Trophoblast cell (in vitro differentiated cells and primary cell): ENCODE data around the gene UBE2Q1.

Experiments used
- DNase-seq, 2 donors: peaks; one replicate each; pipeline ENCODE4 v3.0.0-alpha.2; 2016
- H2AFZ ChIP-seq: 2 replicates; pipeline ENCODE4 v1.6.1; 2013; ENCODE audit warnings: low read length, moderate library complexity, mild to moderate bottlenecking; ENCODE audit not compliant: insufficient read depth, poor library complexity
- H2AK5ac ChIP-seq: 2 replicates; pipeline ENCODE4 v1.6.1; 2013; ENCODE audit warnings: mild to moderate bottlenecking, low read length
- H2BK120ac ChIP-seq: 2 replicates; pipeline ENCODE4 v1.6.1; 2013; ENCODE audit warnings: low read length, mild to moderate bottlenecking, moderate library complexity; ENCODE audit not compliant: insufficient read depth, poor library complexity
- H2BK12ac ChIP-seq: 2 replicates; pipeline ENCODE4 v1.6.1; 2013; ENCODE audit warnings: mild to moderate bottlenecking, low read length, moderate library complexity
- H2BK5ac ChIP-seq: 2 replicates; pipeline ENCODE4 v1.6.1; 2013; ENCODE audit warnings: low read length, low read depth, moderate library complexity, mild to moderate bottlenecking; ENCODE audit not compliant: poor library complexity
- H3K14ac ChIP-seq: 2 replicates; pipeline ENCODE4 v1.6.1; 2013; ENCODE audit warnings: mild to moderate bottlenecking, low read length
- H3K18ac ChIP-seq: 2 replicates; pipeline ENCODE4 v1.6.1; 2013; ENCODE audit warnings: mild to moderate bottlenecking, low read length
- H3K23ac ChIP-seq: 2 replicates; pipeline ENCODE4 v1.6.1; 2013; ENCODE audit warnings: low read length
- H3K27ac ChIP-seq: 2 replicates; pipeline ENCODE4 v1.5.1; 2013; ENCODE audit warnings: low read depth, mild to moderate bottlenecking, inconsistent platforms, low read length, moderate library complexity
- H3K27me3 ChIP-seq: 2 replicates; pipeline ENCODE4 v1.6.1; 2013; ENCODE audit warnings: inconsistent platforms, mild to moderate bottlenecking, low read length, moderate library complexity; ENCODE audit not compliant: insufficient read depth
- H3K36me3 ChIP-seq, 2 experiments: 1 replicate in 1 of 2; 2 replicates in 1 of 2; pipeline ENCODE4 v1.6.1; 2013; ENCODE audit warnings: low read length in 2 of 2, mild to moderate bottlenecking in 2 of 2, moderate library complexity in 1 of 2; ENCODE audit not compliant: insufficient read depth in 2 of 2, control insufficient read depth in 1 of 2
- H3K4ac ChIP-seq: 2 replicates; pipeline ENCODE4 v1.6.1; 2013; ENCODE audit warnings: low read depth, mild to moderate bottlenecking, low read length, moderate library complexity
- H3K4me1 ChIP-seq, 2 experiments: 1 replicate in 1 of 2; 2 replicates in 1 of 2; pipeline ENCODE4 v1.6.1; 2013; ENCODE audit warnings: low read length in 2 of 2, mild to moderate bottlenecking in 2 of 2, moderate library complexity in 1 of 2; ENCODE audit not compliant: insufficient read depth in 2 of 2, control insufficient read depth in 1 of 2
- H3K4me2 ChIP-seq: 2 replicates; pipeline ENCODE4 v1.6.1; 2013; ENCODE audit warnings: inconsistent platforms, mild to moderate bottlenecking, low read length, moderate library complexity
- H3K4me3 ChIP-seq: 2 replicates; pipeline ENCODE4 v1.5.1; 2013; ENCODE audit warnings: mild to moderate bottlenecking, low read depth, low read length, inconsistent platforms
- H3K79me1 ChIP-seq: one replicate; pipeline ENCODE4 v1.6.1; 2013; ENCODE audit warnings: low read length
- H3K79me2 ChIP-seq: 2 replicates; pipeline ENCODE4 v1.6.1; 2013; ENCODE audit warnings: low read length, mild to moderate bottlenecking; ENCODE audit not compliant: control insufficient read depth, insufficient read depth, poor library complexity
- H3K9ac ChIP-seq: 2 replicates; pipeline ENCODE4 v1.6.1; 2013; ENCODE audit warnings: mild to moderate bottlenecking, low read length
- H3K9me3 ChIP-seq: 2 replicates; pipeline ENCODE4 v1.6.1; 2013; ENCODE audit warnings: low read depth, mild to moderate bottlenecking, control low read depth, inconsistent platforms, low read length; ENCODE audit not compliant: insufficient read depth
- H4K12ac ChIP-seq: 2 replicates; pipeline ENCODE4 v1.6.1; 2013; ENCODE audit warnings: low read depth, mild to moderate bottlenecking, low read length, moderate library complexity
- H4K8ac ChIP-seq: 2 replicates; pipeline ENCODE4 v1.6.1; 2013; ENCODE audit warnings: low read depth, mild to moderate bottlenecking, low read length, moderate library complexity
- H4K91ac ChIP-seq: one replicate; pipeline ENCODE4 v1.6.1; 2013; ENCODE audit warnings: low read depth, mild to moderate bottlenecking, low read length, moderate library complexity
- WGBS: extraction: QIAGEN DNeasy Blood & Tissue Kit; methylation state at CpG from one replicate; pipeline ENCODE4 v1.1.7; 2013; ENCODE audit warnings: missing lambda C conversion rate; ENCODE audit not compliant: insufficient read length, insufficient coverage; ENCODE audit errors: extremely low coverage; 5-methylcytosine and 5-hydroxymethylcytosine counted together

UBE2Q1 gene

DNA sequence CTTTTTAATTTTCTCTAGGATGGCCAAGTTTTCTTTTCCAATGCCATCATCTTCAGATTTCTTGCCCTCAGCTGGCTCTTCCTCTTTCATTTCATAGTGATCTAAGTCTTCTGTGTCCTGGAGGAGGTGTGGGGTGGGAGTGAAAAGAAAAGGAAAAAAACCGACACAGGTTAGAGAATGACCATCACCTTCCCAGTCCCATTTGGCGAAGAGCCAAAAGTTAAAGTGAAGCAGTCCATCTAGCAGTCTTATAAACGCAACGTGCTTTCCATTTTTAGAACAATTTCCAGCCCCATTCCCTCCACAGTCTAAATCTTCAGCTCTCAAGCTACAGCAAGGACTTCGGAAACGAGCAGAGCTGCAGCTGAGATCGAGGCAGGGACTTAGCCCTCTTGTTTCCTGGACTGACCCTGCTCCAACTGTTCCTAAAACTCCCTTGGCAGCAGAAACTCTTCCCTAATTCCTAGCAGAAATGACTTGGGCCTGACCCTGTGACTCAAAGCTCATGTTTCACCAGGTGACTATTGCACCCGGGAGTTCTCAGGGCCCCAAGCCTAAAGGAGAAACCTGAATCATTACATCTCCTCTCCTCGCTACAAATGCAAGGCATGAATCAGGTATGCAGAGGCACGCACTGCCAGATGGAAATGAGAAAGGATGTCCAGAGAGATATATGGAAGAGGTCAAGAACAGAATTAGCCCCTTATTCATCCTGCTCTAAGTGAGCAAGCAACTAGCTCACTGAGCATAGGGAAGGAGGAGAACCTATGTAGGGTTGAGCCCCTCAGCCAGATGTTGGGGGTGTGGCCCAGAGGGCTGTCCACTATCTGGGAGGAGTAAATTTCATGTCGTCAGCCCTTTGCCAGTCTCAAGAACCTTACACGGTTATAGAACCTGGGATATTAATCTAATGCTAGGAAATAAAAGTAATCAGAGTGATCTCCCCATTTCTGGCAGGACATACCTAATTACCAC is 5.1 kb downstream of the UBE2Q1 start:
- Histone ChIP-seq H3K9me3 (no peaks in the 10 kb centered on the region), H2BK120ac (no peak overlapping the region), H3K4me2 (no peak overlapping the region), H3K4me1 (peaks cover 8 to 16% of the 10 kb centered on the region in 2 experiments), H4K8ac (no peak overlapping the region), H2BK12ac (no peak overlapping the region), H3K18ac (no peak overlapping the region), H4K91ac (no peak overlapping the region), H3K23ac (no peak overlapping the region), H3K14ac (no peak overlapping the region), H3K27me3 (no peaks in the 10 kb centered on the region), H3K4me3 (no peak overlapping the region), H3K9ac (no peak overlapping the region), H3K79me1 (peaks cover 4% of the 10 kb centered on the region), H3K79me2 (peaks cover 13% of the 10 kb centered on the region), H3K4ac (no peak overlapping the region), H3K36me3 (peaks cover 53 to 70% of the 10 kb centered on the region in 2 experiments), H2BK5ac (no peak overlapping the region), H4K12ac (no peak overlapping the region), H3K27ac (no peak overlapping the region), H2AFZ (no peak overlapping the region), H2AK5ac (no peak overlapping the region)
- no peak for DNase-seq
- no CpG with 5 or more reads among the region's 12 CpGs for WGBS

DNA sequence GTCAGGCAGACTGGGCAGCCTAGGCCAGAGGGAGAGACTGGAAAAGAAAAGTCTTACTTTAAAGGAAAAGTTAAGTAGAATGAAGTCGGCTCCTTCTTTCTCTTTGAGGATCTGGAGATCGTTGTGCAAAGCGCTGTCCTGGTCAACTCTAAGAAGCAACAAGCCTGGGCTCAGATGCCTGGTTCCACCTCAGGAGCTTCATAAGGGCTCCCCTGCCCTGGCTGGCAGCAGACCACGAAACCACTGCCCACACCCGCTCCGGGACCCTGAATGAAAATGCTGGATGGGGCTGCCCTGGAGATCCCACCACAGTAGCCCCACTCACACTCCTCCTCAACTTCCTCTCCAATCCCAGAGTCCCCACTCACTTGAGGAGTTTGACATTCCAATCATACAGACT is 6.4 kb downstream of the UBE2Q1 start:
- Histone ChIP-seq H3K27me3 (no peaks in the 10 kb centered on the region), H3K9me3 (no peaks in the 10 kb centered on the region), H2BK5ac (no peak overlapping the region), H3K18ac (no peak overlapping the region), H3K79me2 (peaks cover 2% of the 10 kb centered on the region), H3K4me1 (peaks cover 4 to 9% of the 10 kb centered on the region in 2 experiments), H3K9ac (no peak overlapping the region), H4K91ac (no peak overlapping the region), H3K23ac (no peak overlapping the region), H3K4me3 (no peak overlapping the region), H2AFZ (no peak overlapping the region), H4K12ac (no peak overlapping the region), H3K4me2 (no peak overlapping the region), H2BK12ac (no peak overlapping the region), H3K36me3 (peaks cover 53 to 70% of the 10 kb centered on the region in 2 experiments), H3K79me1 (no peaks in the 10 kb centered on the region), H2AK5ac (no peak overlapping the region), H3K4ac (no peak overlapping the region), H4K8ac (no peak overlapping the region), H3K14ac (no peak overlapping the region), H3K27ac (no peak overlapping the region), H2BK120ac (no peak overlapping the region)
- no peak for DNase-seq
- no CpG with 5 or more reads among the region's 6 CpGs for WGBS

DNA sequence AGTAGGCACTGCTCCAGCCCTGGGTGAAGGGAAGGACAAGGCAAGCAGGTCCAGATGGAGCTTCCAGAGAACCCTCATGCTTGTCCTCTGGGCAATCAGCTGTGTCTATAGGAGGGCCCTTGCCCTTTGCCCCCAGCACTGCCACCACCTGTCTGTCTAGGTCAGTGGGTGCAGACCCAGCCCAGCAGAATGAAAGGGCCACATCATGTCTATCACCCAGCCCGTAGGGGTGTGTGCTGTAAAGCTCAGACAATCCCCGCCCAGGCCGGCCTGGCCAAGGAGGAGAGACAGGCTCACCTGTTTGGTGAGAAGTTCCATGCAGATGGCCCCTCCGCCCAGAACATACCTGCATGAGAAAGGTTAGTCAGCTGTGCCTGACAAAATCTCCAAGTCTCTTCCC is 7.0 kb downstream of the UBE2Q1 start:
- peaks cover 53 to 70% of the 10 kb centered on the region in 2 experiments for H3K36me3 ChIP-seq
- DNase-seq: no peak
- no peak overlapping the region for H3K18ac ChIP-seq
- H2BK120ac ChIP-seq: no peak overlapping the region
- H2BK5ac ChIP-seq: no peak overlapping the region
- H3K4me3 ChIP-seq: no peak overlapping the region
- no peaks in the 10 kb centered on the region for H3K79me1 ChIP-seq
- no CpG with 5 or more reads among the region's 4 CpGs for WGBS
- no peak overlapping the region for H4K91ac ChIP-seq
- no peaks in the 10 kb centered on the region for H3K79me2 ChIP-seq
- no peak overlapping the region for H3K4ac ChIP-seq
- H3K9ac ChIP-seq: no peak overlapping the region
- no peak overlapping the region for H3K23ac ChIP-seq
- no peak overlapping the region for H2AFZ ChIP-seq
- H3K27ac ChIP-seq: no peak overlapping the region
- H3K14ac ChIP-seq: no peak overlapping the region
- no peak overlapping the region for H4K12ac ChIP-seq
- no peak overlapping the region for H2BK12ac ChIP-seq
- H3K27me3 ChIP-seq: no peaks in the 10 kb centered on the region
- H2AK5ac ChIP-seq: no peak overlapping the region
- no peak overlapping the region for H4K8ac ChIP-seq
- no peak overlapping the region for H3K4me2 ChIP-seq
- H3K9me3 ChIP-seq: no peaks in the 10 kb centered on the region
- peaks cover 2 to 5% of the 10 kb centered on the region in 2 experiments for H3K4me1 ChIP-seq

DNA sequence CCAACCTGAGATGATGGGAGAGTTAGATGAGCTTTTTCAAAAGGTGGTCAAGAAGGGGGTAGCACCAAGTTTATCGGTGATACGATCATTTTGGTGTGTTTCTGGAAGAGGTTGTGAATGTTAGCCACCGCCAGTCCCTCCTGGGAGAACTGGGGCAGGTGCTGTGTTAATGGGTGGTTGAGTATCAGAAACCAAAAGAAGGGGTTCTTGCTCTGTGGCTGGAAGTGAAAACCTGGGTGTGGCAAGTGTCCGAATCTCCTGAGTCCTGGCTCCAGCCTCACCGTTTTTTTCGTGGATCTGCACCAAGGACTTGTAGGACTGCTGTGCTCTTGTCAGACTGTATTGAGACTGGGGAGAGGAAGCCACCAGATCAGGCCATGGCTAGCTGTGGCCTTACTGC is 7.8 kb downstream of the UBE2Q1 start:
- Histone ChIP-seq H4K8ac (no peak overlapping the region), H3K4me1 (no peaks in the 10 kb centered on the region), H2BK12ac (no peak overlapping the region), H3K9ac (no peak overlapping the region), H3K18ac (no peak overlapping the region), H4K91ac (no peak overlapping the region), H3K9me3 (no peaks in the 10 kb centered on the region), H2BK5ac (no peak overlapping the region), H3K27me3 (no peaks in the 10 kb centered on the region), H3K4me3 (no peak overlapping the region), H2BK120ac (no peak overlapping the region), H2AK5ac (no peak overlapping the region), H3K36me3 (peaks cover 52 to 68% of the 10 kb centered on the region in 2 experiments), H3K79me2 (no peaks in the 10 kb centered on the region), H3K4ac (no peak overlapping the region), H4K12ac (no peak overlapping the region), H2AFZ (no peak overlapping the region), H3K27ac (no peak overlapping the region), H3K23ac (no peak overlapping the region), H3K79me1 (no peaks in the 10 kb centered on the region), H3K4me2 (no peak overlapping the region), H3K14ac (no peak overlapping the region)
- no CpG with 5 or more reads among the region's 6 CpGs for WGBS
- DNase-seq: no peak
